ENCODE results near the gene DIAPH1. TPM values are rescaled to one million over a fixed set of nuclear protein-coding genes. Genes with fewer than 3 reads are reported as not detected.
A peak's percentile ranks its signal among the peaks of the same experiment; 100 is the strongest.

The DIAPH1 gene
- total RNA-seq, 1 donor from 2014 or later = 43.0 TPM

DNA sequence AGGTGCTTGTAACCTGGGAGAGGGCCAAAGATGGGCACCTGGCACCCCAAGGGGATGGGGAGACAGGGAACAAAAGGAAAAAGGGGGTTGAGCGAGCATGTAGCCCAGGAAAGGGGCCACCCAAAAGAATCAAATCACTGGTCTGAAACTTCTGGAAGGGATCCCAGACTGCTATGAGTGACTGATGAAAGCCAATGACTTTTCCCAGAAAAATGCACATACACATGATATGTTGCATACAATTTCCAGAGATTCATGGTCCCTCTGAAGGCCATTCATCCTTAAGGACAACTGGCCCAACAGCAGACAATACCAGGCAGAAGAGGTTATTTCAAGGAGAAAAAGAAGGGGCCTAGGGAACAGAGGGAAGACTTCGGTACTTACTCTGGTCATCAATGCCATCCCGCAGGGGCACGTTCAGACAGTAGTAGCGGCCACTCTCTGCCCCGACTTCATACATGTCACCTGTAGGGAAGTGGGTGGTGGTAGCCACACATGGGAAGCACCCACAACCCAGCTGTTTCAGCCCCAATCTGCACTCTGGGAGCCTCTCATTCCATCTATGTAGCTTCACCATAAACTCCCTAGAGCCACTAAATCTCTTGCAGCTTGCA is 9.5 kb upstream of the DIAPH1 start:
- Mint-ChIP-seq H3K27me3 (ENCODE audit: low read depth) (no peaks in the 10 kb centered on the region), H3K9me3 (no peaks in the 10 kb centered on the region), H3K4me3 (no peak overlapping the region), H3K36me3 (peaks cover 47% of the 10 kb centered on the region), H3K27ac (no peak overlapping the region), H3K4me1 (peaks cover 2% of the 10 kb centered on the region)
- TF ChIP-seq, protein P1, sequence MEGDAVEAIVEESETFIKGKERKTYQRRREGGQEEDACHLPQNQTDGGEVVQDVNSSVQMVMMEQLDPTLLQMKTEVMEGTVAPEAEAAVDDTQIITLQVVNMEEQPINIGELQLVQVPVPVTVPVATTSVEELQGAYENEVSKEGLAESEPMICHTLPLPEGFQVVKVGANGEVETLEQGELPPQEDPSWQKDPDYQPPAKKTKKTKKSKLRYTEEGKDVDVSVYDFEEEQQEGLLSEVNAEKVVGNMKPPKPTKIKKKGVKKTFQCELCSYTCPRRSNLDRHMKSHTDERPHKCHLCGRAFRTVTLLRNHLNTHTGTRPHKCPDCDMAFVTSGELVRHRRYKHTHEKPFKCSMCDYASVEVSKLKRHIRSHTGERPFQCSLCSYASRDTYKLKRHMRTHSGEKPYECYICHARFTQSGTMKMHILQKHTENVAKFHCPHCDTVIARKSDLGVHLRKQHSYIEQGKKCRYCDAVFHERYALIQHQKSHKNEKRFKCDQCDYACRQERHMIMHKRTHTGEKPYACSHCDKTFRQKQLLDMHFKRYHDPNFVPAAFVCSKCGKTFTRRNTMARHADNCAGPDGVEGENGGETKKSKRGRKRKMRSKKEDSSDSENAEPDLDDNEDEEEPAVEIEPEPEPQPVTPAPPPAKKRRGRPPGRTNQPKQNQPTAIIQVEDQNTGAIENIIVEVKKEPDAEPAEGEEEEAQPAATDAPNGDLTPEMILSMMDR (IDR thresholded peaks at IDR 0.05; ENCODE audit: unreplicated experiment) = no peak
- DNase-seq (ENCODE audit: low spot score in 2 of 2, unreplicated experiment in 2 of 2) = no peak

DNA sequence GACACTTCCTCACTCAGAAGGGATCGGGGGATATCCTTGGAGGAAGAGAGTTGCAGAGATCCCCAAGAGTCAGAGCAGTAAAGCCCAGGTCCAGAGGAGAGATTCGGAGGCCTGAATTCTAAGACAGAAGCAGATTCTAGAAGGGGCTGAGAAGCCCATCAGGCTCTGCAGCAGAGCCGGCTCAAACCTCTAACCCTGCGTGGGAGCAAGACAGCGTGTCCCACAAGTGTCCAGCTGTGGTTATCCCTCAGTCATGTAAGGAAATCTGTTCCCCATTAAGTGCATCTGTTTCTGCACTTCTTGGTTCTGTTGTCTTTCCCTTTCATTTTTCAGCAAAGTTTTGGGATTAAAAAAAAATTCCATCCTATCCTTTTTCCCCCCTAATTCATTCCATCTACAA is 4.8 kb upstream of the DIAPH1 start:
- TF ChIP-seq, protein P1 (IDR thresholded peaks at IDR 0.05; ENCODE audit: unreplicated experiment) = no peak
- Mint-ChIP-seq H3K4me3 (no peak overlapping the region), H3K27ac (no peak overlapping the region), H3K36me3 (peaks cover 39% of the 10 kb centered on the region), H3K9me3 (no peaks in the 10 kb centered on the region), H3K4me1 (peaks cover 2% of the 10 kb centered on the region), H3K27me3 (ENCODE audit: low read depth) (no peaks in the 10 kb centered on the region)
- DNase-seq (ENCODE audit: low spot score in 2 of 2, unreplicated experiment in 2 of 2) = no peak

DNA sequence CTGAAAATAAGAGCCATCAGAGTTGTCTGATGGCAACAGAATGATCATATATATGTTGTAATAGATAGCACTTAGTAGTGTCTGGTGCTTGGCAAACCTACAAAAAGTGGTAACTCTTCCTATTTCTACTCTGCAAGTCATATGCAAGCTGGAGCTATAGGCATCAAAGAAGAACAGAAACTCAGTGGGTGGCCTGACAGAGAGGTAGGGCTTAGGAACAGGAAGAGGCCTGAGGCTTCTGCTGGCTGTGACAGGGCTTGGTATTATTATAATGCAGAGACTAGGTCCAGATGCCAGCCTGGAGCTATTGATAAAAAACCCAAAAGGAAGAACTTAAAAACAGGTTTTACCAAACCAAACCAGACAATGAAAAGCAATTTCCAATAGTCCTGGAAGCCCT is 4.4 kb upstream of the DIAPH1 start:
- no peak for DNase-seq (ENCODE audit: low spot score in 2 of 2, unreplicated experiment in 2 of 2)
- Mint-ChIP-seq H3K4me3 (no peak overlapping the region), H3K27ac (no peak overlapping the region), H3K4me1 (peaks cover 3% of the 10 kb centered on the region), H3K9me3 (no peaks in the 10 kb centered on the region), H3K36me3 (peaks cover 37% of the 10 kb centered on the region), H3K27me3 (ENCODE audit: low read depth) (no peaks in the 10 kb centered on the region)
- TF ChIP-seq, protein P1 (IDR thresholded peaks at IDR 0.05; ENCODE audit: unreplicated experiment) = no peak

DNA sequence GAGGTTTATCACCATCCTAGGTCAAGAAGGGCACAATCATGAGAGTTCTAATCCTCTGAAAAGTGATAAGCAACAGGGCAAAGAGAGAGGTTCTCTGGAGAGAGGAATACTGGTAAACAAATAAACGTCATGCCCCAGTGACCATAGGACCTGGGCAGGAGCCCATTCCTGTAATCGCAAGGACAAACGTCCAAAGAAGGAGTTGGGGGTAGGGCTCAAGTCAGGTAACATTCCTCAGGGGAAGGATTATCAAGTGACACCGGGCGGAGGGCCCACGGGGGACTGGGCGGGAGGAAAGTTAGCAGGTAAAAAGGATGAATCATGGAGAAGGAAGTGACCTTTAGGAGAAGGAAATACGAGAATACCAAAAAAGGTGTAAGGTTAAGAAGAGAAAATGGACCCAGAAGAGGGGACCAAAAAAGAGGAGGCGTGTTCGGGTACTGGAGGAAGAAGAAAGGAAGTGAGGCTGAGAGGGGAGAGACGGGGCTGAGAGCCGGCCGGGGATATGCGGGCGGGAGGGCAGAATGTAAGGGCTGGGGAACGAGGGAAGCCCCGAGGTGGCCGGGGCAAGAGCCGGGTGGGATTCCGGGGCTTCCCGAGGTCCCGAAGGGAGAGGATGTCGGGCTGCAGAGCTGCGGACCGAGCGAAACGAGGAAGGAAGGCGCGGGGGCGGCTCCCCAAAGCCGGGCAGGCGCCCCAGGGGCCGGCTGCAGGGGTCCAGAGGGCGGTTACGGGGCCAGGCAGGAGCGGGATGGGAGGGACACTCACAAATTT is 583 bp downstream of the DIAPH1 start:
- Mint-ChIP-seq H3K27me3 (ENCODE audit: low read depth) (no peaks in the 10 kb centered on the region), H3K9me3 (no peaks in the 10 kb centered on the region), H3K36me3 (peaks cover 9% of the 10 kb centered on the region), H3K27ac (peak overlapping the region; percentile 92), H3K4me1 (peaks cover 24% of the 10 kb centered on the region), H3K4me3 (peak overlapping the region; percentile 89)
- DNase-seq (ENCODE audit: low spot score in 2 of 2, unreplicated experiment in 2 of 2) = peak in 1 of 2 experiments; percentile 55
- TF ChIP-seq, protein P1 (IDR thresholded peaks at IDR 0.05; ENCODE audit: unreplicated experiment) = no peak

DNA sequence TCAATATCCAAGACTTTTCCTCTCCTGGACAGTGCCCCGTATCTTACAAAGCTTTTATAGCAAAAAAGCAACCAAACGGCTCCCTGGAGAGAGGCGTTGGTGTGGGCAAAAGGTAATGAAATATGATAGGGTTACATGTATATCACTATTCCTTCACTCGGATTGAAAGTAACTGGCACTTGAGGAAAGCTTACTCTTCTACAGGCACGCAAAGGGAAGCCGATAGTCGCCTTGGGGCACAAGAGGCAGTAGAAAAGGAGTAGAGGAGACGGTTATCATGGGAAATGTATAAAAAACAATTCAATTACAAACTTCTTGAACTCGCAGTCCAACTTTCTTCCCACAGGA is 1.1 kb downstream of the DIAPH1 start:
- Mint-ChIP-seq H3K36me3 (peaks cover 7% of the 10 kb centered on the region), H3K4me3 (peak overlapping the region; percentile 89), H3K27me3 (ENCODE audit: low read depth) (no peaks in the 10 kb centered on the region), H3K4me1 (peaks cover 24% of the 10 kb centered on the region), H3K27ac (peak overlapping the region; percentile 92), H3K9me3 (no peaks in the 10 kb centered on the region)
- TF ChIP-seq, protein P1 (IDR thresholded peaks at IDR 0.05; ENCODE audit: unreplicated experiment) = no peak
- no peak for DNase-seq (ENCODE audit: low spot score in 2 of 2, unreplicated experiment in 2 of 2)

Data from mesothelial cell of epicardium (in vitro differentiated cells).